HepG2 (cell line): ENCODE measurements around the gene PALM3. TPM values are rescaled to one million over a fixed set of nuclear protein-coding genes. Genes with fewer than 3 reads are reported as not detected.
"Not testable (repeated sequence)": the region's sequence is repeated elsewhere in the genome, so short reads cannot be mapped to it uniquely, and the experiment has no call there.

ENCODE experiments used
- ATAC-seq: fragments of 200-7000 bp; cut with Tn5 transposase; 3 replicates; pipeline ENCODE4 v1.9.1; 2020; ENCODE audit warnings: mild to moderate bottlenecking, moderate library complexity
- BruUV-seq: library from RNA; stranded (reverse); fragments of 400-500 nt; replicated peaks from 2 replicates; lab custom pipeline; 2021; lab: Mats Ljungman, UMichigan
- CTCF ChIA-PET: fragments of 300-600 bp; formaldehyde crosslinking; extraction: SDS; loops from one replicate; lab custom pipeline; 2021; ENCODE audit warnings: low total read pairs, inconsistent platforms, low intra/inter-chr PET ratio; lab: Yijun Ruan, JAX
- POLR2A ChIA-PET: fragments of 350-600 bp; sonication (Branson Sonifier 250); formaldehyde crosslinking; loops from one replicate; lab custom pipeline; 2020; ENCODE audit warnings: antibody characterized with exemption, inconsistent platforms; lab: Yijun Ruan, JAX
- DNase-seq: peaks from one replicate; pipeline ENCODE4 v3.0.0-alpha.2; 2015; ENCODE audit warnings: low spot score
- FAIRE-seq: peaks from 3 replicates; lab custom pipeline; 2011; peaks lifted over from hg19 to GRCh38; lab: Jason Lieb, UNC
- H2AFZ ChIP-seq: one replicate; pipeline ENCODE4 v1.6.1; 2011; ENCODE audit warnings: low read length, inconsistent platforms
- H3K27ac ChIP-seq: fragments of 300-600 bp; 3 replicates; pipeline ENCODE4 v1.8.0; 2011; ENCODE audit warnings: mixed run types, mild to moderate bottlenecking, mixed read lengths, low read length, inconsistent platforms; ENCODE audit not compliant: insufficient read depth; ENCODE audit errors: extremely low read length
- H3K27me3 ChIP-seq, 2 experiments: fragments of 200-600 bp in 1 of 2; 2 replicates in 1 of 2; 3 replicates in 1 of 2; pipeline versions ENCODE4 v1.6.0 to v1.8.0; 2011; ENCODE audit warnings: low read length in 2 of 2, mild to moderate bottlenecking in 2 of 2, moderate library complexity in 2 of 2, inconsistent platforms in 1 of 2; ENCODE audit not compliant: insufficient read depth in 2 of 2, control insufficient read depth in 1 of 2
- H3K36me3 ChIP-seq, 2 experiments: fragments of 200-600 bp in 1 of 2; replicated peaks in 1 of 2; 2 replicates in 1 of 2; 3 replicates in 1 of 2; pipeline versions ENCODE4 v1.5.1 to v1.8.0; 2011; ENCODE audit warnings: low read length in 2 of 2, inconsistent platforms in 1 of 2; ENCODE audit not compliant: insufficient read depth in 2 of 2, control insufficient read depth in 1 of 2
- H3K4me1 ChIP-seq: 2 replicates; pipeline ENCODE4 v1.5.1; 2012; ENCODE audit warnings: low read length, inconsistent platforms; ENCODE audit not compliant: insufficient read depth
- H3K4me2 ChIP-seq: 2 replicates; pipeline ENCODE4 v1.6.0; 2011; ENCODE audit warnings: low read depth, low read length, inconsistent platforms
- H3K4me3 ChIP-seq, 3 experiments: fragments of 200-600 bp in 1 of 3; sonication (generic), shearing (Covaris generic) in 1 of 3; replicated peaks in 1 of 3; 2 replicates each; pipeline ENCODE4 v1.5.1; 2011 to 2016; ENCODE audit warnings: low read length in 3 of 3, inconsistent platforms in 2 of 3, low read depth in 2 of 3, mild to moderate bottlenecking in 2 of 3, control low read depth in 1 of 3, mixed read lengths in 1 of 3; ENCODE audit not compliant: insufficient read depth in 1 of 3
- H3K79me2 ChIP-seq: one replicate; pipeline ENCODE4 v1.6.1; 2011; ENCODE audit warnings: low read length, inconsistent platforms; ENCODE audit not compliant: insufficient read depth
- H3K9ac ChIP-seq: 2 replicates; pipeline ENCODE4 v1.6.0; 2011; ENCODE audit warnings: mild to moderate bottlenecking, low read depth, low read length, inconsistent platforms; ENCODE audit not compliant: insufficient read depth
- H3K9me3 ChIP-seq: 2 replicates; pipeline ENCODE4 v1.5.1; 2012; ENCODE audit warnings: mild to moderate bottlenecking, low read length
- H4K20me1 ChIP-seq: 2 replicates; pipeline ENCODE4 v1.6.0; 2011; ENCODE audit warnings: inconsistent platforms, mild to moderate bottlenecking, low read length, moderate library complexity; ENCODE audit not compliant: insufficient read depth
- ATF7 ChIP-seq, 2 experiments: fragments of 450-650 bp in 1 of 2; sonication (generic) in 1 of 2; formaldehyde crosslinking in 1 of 2; IDR thresholded peaks; 2 replicates each; pipeline versions ENCODE4 v1.4.0 to v1.6.1; 2016 to 2020; ENCODE audit warnings: antibody characterized with exemption in 1 of 2, mild to moderate bottlenecking in 1 of 2, missing genetic modification reagents in 1 of 2
- CEBPG ChIP-seq: IDR thresholded peaks from 2 replicates; pipeline ENCODE4 v1.6.1; 2016
- FOXA1 ChIP-seq, 2 experiments: fragments of 450-650 bp in 1 of 2; sonication (generic) in 1 of 2; formaldehyde crosslinking in 1 of 2; IDR thresholded peaks; 2 replicates each; pipeline versions ENCODE4 v1.4.0 to v1.6.1; 2016 to 2020; ENCODE audit warnings: missing genetic modification reagents in 1 of 2
- FOXA3 ChIP-seq: IDR thresholded peaks from 2 replicates; pipeline ENCODE4 v1.6.1; 2016; ENCODE audit warnings: missing genetic modification reagents, missing compliant biosample characterization
- FOXK1 ChIP-seq: sonication (generic); formaldehyde crosslinking; IDR thresholded peaks from 2 replicates; pipeline ENCODE4 v1.4.0; 2020; ENCODE audit warnings: low read depth, missing genetic modification reagents, borderline replicate concordance
- FOXK2 ChIP-seq: fragments of 450-650 bp; IDR thresholded peaks from 2 replicates; pipeline ENCODE4 v1.6.1; 2016
- FOXO1 ChIP-seq: sonication (generic); formaldehyde crosslinking; IDR thresholded peaks from 2 replicates; pipeline ENCODE4 v1.4.0; 2020; ENCODE audit warnings: missing genetic modification reagents
- FOXP1 ChIP-seq, 2 experiments: fragments of 450-650 bp in 1 of 2; IDR thresholded peaks; 2 replicates each; pipeline ENCODE4 v1.6.1; 2017 to 2018; ENCODE audit warnings: antibody characterized with exemption in 1 of 2
- FOXP4 ChIP-seq: sonication (generic); formaldehyde crosslinking; IDR thresholded peaks from 2 replicates; pipeline ENCODE4 v1.4.0; 2020; ENCODE audit warnings: missing genetic modification reagents
- SAP130 ChIP-seq: IDR thresholded peaks from 2 replicates; pipeline ENCODE4 v1.6.1; 2016; ENCODE audit warnings: low read depth
- SMC3 ChIP-seq: IDR thresholded peaks from 2 replicates; pipeline ENCODE4 v1.6.1; 2011; ENCODE audit warnings: low read length, improper control_type of control experiment
- STAG1 ChIP-seq: sonication (generic); formaldehyde crosslinking; IDR thresholded peaks from 2 replicates; pipeline ENCODE4 v1.4.0; 2020; ENCODE audit warnings: missing genetic modification reagents
- THAP11 ChIP-seq: IDR thresholded peaks from 2 replicates; pipeline ENCODE4 v1.6.1; 2016; ENCODE audit warnings: missing biosample characterization, missing genetic modification reagents
- ZNF350 ChIP-seq: sonication (generic); formaldehyde crosslinking; IDR thresholded peaks from 2 replicates; pipeline ENCODE4 v1.4.0; 2020; ENCODE audit warnings: mild to moderate bottlenecking, low read depth, missing genetic modification reagents, borderline replicate concordance
- ZNF441 ChIP-seq: sonication (generic); formaldehyde crosslinking; IDR thresholded peaks from 2 replicates; pipeline ENCODE4 v1.7.0; 2021; ENCODE audit warnings: missing genetic modification reagents, borderline replicate concordance
- ZNF501 ChIP-seq: sonication (generic); formaldehyde crosslinking; IDR thresholded peaks from 2 replicates; pipeline ENCODE4 v1.5.1; 2020; ENCODE audit warnings: mild to moderate bottlenecking, moderate library complexity, missing genetic modification reagents
- WGBS: methylation state at CpG from one replicate; pipeline ENCODE4 v1.1.6; 2017; ENCODE audit warnings: low lambda C conversion rate; 5-methylcytosine and 5-hydroxymethylcytosine counted together
- in situ Hi-C: cut with HindIII; loops from 2 replicates; pipeline ENCODE4 v1.10.0; 2017; ENCODE audit warnings: low pct_unique_long_range_greater_than_20kb; ENCODE audit not compliant: extremely low pct_ligation_motif_present
- intact Hi-C: fragments of 100-400 bp; cut with micrococcal nuclease; formaldehyde crosslinking; loops from one replicate; pipeline ENCODE4 v1.10.0; 2022; ENCODE audit not compliant: unreplicated experiment
- polyA plus RNA-seq, 8 experiments: library from polyadenylated mRNA; depleted of rRNA in 3 of 8; stranded (reverse) in 7 of 8; unstranded in 1 of 8; fragments of >200 nt; fragmentation: Illumina TruSeq in 4 of 8; extraction: Trizol in 4 of 8; gene quantifications; 2 replicates each; pipeline versions ENCODE4 v1.2.1 to v1.2.3, GENCODE V29; 2011 to 2016; ENCODE audit warnings: low read depth in 4 of 8, missing spikeins in 1 of 8, mixed read lengths in 1 of 8; ENCODE audit not compliant: insufficient read depth in 1 of 8
- total RNA-seq, 5 experiments: library from RNA; depleted of rRNA; stranded (reverse); fragments of >200 nt; fragmentation: Illumina TruSeq; extraction: Trizol; gene quantifications; 2 replicates each; pipeline ENCODE4 v1.2.3, GENCODE V29; 2016; ENCODE audit warnings: low read depth in 1 of 5
- TF ChIP-seq, protein P1 (sequence below): sonication (generic); formaldehyde crosslinking; IDR thresholded peaks from 2 replicates; pipeline ENCODE4 v1.5.0; 2020; ENCODE audit warnings: mild to moderate bottlenecking, missing genetic modification reagents, moderate library complexity

PALM3 gene
- total and polyA plus RNA-seq, 2 of the 13 experiments (the other 11 are each of a cell fraction or from before 2014, with no cell fraction given): 0.79 to 2.4 TPM

- intact Hi-C loops: loop anchor here (1.0 kb wide), 1 partner anchor 163 kb away; no protein-coding TSS in a partner anchor
- BruUV-seq; H3K27me3 ChIP-seq; H3K36me3 ChIP-seq; H3K9ac ChIP-seq; H3K4me3 ChIP-seq; H3K4me2 ChIP-seq; H3K9me3 ChIP-seq; H4K20me1 ChIP-seq; H2AFZ ChIP-seq; H3K4me1 ChIP-seq; in situ Hi-C loops; H3K79me2 ChIP-seq; TF ChIP-seq FOXA1 (IDR thresholded peaks at IDR 0.05); ATF7 (CRISPR knock-in tag; IDR thresholded peaks at IDR 0.05): not testable (repeated sequence)
- 79% methylated on average over 19 of the region's 19 CpGs for WGBS
- ChIA-PET CTCF (interaction anchor here (1.1 to 1.8 kb wide), 2 partner anchors 29 to 163 kb away, joined by 5 to 13 read pairs; partner anchors contain the start of gene MISP3), POLR2A (interaction anchor here (1.7 kb wide), 1 partner anchor 29 kb away, joined by 5 read pairs; no protein-coding TSS in a partner anchor)
- H3K27ac ChIP-seq: peak overlapping the region; percentile 51
- ATAC-seq (peak; percentile 79), FAIRE-seq (peak; percentile 75), DNase-seq (peak; percentile 58)
- TF ChIP-seq FOXA1 (CRISPR knock-in tag; IDR thresholded peaks at IDR 0.05): peak; percentile 10; the same call in 1 of the 2 replicates
- TF ChIP-seq SMC3: peak; percentile 46; the same call in 1 of the 2 replicates
- peak; percentile 85 for TF ChIP-seq FOXK2
- TF ChIP-seq FOXP1 (IDR thresholded peaks at IDR 0.05): peak; percentile 75
- peak; percentile 80 for TF ChIP-seq FOXP1 (CRISPR knock-in tag; IDR thresholded peaks at IDR 0.05)
- peak; percentile 31; the same call in 1 of the 2 replicates for TF ChIP-seq FOXA3 (CRISPR knock-in tag)
- TF ChIP-seq ATF7 (IDR thresholded peaks at IDR 0.05): 0 out of 2 replicates have a peak, but pooled peaks have one; percentile 9
- TF ChIP-seq, protein P1, sequence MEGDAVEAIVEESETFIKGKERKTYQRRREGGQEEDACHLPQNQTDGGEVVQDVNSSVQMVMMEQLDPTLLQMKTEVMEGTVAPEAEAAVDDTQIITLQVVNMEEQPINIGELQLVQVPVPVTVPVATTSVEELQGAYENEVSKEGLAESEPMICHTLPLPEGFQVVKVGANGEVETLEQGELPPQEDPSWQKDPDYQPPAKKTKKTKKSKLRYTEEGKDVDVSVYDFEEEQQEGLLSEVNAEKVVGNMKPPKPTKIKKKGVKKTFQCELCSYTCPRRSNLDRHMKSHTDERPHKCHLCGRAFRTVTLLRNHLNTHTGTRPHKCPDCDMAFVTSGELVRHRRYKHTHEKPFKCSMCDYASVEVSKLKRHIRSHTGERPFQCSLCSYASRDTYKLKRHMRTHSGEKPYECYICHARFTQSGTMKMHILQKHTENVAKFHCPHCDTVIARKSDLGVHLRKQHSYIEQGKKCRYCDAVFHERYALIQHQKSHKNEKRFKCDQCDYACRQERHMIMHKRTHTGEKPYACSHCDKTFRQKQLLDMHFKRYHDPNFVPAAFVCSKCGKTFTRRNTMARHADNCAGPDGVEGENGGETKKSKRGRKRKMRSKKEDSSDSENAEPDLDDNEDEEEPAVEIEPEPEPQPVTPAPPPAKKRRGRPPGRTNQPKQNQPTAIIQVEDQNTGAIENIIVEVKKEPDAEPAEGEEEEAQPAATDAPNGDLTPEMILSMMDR (CRISPR knock-in tag): peak; percentile 63
- peak; percentile 57 for TF ChIP-seq STAG1
- TF ChIP-seq ZNF350 (CRISPR knock-in tag): peak; percentile 32; the same call in 1 of the 2 replicates
- TF ChIP-seq FOXK1 (CRISPR knock-in tag): peak; percentile 72; the same call in 1 of the 2 replicates
- TF ChIP-seq ZNF501: 0 out of 2 replicates have a peak, but pooled peaks have one; percentile 14
- TF ChIP-seq SAP130 (CRISPR knock-in tag): 0 out of 2 replicates have a peak, but pooled peaks have one; percentile 23
- TF ChIP-seq ZNF441 (CRISPR knock-in tag): peak; percentile 57; the same call in 1 of the 2 replicates
- peak; percentile 26; the same call in 1 of the 2 replicates for TF ChIP-seq THAP11 (CRISPR knock-in tag)
- peak; percentile 58; the same call in 1 of the 2 replicates for TF ChIP-seq FOXP4 (CRISPR knock-in tag)
- 0 out of 2 replicates have a peak, but pooled peaks have one; percentile 12 for TF ChIP-seq CEBPG (CRISPR knock-in tag)
- peak; percentile 51; the same call in 1 of the 2 replicates for TF ChIP-seq FOXO1 (CRISPR knock-in tag)
These were observed 18.9 kb downstream of the PALM3 start for GRCh38 chr19:14042659-14043608.
